ENCODE measurements around the gene ALOX5AP.

The ALOX5AP gene

GRCh38 chr13:30737511-30738337 is 2.4 kb downstream of the ALOX5AP start:
- TF ChIP-seq GLIS3 (CRISPR knock-in tag; IDR thresholded peaks at IDR 0.05) (no peak), ZNF565 (CRISPR knock-in tag; conservative IDR thresholded peaks at IDR 0.05; ENCODE audit: low read depth) (no peak), ZFP30 (CRISPR knock-in tag; IDR thresholded peaks at IDR 0.05) (no peak), PPARA (CRISPR knock-in tag; IDR thresholded peaks at IDR 0.05; ENCODE audit: borderline replicate concordance) (no peak), BACH2 (CRISPR knock-in tag; IDR thresholded peaks at IDR 0.05; ENCODE audit: borderline replicate concordance) (no peak), TOX (CRISPR knock-in tag; IDR thresholded peaks at IDR 0.05; ENCODE audit: borderline replicate concordance) (no peak), ARNTL (CRISPR knock-in tag; IDR thresholded peaks at IDR 0.05; ENCODE audit: borderline replicate concordance, low read depth) (no peak), RARB (CRISPR knock-in tag; IDR thresholded peaks at IDR 0.05) (no peak), POU6F1 (CRISPR knock-in tag; IDR thresholded peaks at IDR 0.05; ENCODE audit: borderline replicate concordance, low read depth) (no peak), ISL1 (CRISPR knock-in tag; IDR thresholded peaks at IDR 0.05) (no peak)
- TF ChIP-seq, protein P1, sequence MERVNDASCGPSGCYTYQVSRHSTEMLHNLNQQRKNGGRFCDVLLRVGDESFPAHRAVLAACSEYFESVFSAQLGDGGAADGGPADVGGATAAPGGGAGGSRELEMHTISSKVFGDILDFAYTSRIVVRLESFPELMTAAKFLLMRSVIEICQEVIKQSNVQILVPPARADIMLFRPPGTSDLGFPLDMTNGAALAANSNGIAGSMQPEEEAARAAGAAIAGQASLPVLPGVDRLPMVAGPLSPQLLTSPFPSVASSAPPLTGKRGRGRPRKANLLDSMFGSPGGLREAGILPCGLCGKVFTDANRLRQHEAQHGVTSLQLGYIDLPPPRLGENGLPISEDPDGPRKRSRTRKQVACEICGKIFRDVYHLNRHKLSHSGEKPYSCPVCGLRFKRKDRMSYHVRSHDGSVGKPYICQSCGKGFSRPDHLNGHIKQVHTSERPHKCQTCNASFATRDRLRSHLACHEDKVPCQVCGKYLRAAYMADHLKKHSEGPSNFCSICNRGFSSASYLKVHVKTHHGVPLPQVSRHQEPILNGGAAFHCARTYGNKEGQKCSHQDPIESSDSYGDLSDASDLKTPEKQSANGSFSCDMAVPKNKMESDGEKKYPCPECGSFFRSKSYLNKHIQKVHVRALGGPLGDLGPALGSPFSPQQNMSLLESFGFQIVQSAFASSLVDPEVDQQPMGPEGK (CRISPR knock-in tag; IDR thresholded peaks at IDR 0.05; ENCODE audit: borderline replicate concordance): no peak
- TF ChIP-seq, protein P2, sequence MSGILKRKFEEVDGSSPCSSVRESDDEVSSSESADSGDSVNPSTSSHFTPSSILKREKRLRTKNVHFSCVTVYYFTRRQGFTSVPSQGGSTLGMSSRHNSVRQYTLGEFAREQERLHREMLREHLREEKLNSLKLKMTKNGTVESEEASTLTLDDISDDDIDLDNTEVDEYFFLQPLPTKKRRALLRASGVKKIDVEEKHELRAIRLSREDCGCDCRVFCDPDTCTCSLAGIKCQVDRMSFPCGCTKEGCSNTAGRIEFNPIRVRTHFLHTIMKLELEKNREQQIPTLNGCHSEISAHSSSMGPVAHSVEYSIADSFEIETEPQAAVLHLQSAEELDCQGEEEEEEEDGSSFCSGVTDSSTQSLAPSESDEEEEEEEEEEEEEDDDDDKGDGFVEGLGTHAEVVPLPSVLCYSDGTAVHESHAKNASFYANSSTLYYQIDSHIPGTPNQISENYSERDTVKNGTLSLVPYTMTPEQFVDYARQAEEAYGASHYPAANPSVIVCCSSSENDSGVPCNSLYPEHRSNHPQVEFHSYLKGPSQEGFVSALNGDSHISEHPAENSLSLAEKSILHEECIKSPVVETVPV (CRISPR knock-in tag; IDR thresholded peaks at IDR 0.05): no peak

DNA sequence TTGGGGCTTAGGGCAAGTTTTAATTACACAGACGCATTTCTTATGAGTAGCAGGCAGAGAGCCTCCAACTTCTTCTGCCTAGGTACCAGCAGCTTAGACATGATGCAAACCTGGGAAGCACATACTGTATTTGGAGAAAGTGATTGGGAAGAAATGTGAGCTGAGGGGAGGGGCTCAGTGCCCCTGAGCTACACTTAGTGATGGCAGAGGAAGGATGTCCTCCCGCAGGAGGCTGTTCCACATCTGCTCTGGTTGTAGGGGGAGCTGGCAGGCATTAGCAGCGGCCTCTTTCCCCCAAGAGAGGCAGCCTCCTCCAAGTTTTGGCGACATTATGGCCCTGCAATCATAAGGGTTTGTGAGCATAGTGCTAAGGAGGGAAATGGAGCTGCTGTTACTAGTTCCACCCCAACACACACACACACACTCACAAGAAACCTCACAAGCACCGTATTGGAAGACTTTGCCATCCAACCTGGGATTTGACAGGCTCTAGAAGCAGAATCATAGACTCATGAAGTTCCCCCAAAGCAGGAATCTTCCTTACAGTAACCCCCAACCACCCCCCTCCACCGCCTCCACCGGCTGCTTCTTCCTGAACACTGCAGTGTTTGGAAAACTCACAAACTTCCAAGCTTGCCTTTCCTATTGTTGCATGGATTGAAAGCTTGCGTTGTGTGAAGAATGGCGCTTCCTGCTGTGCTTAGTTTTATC is 3.3 kb downstream of the ALOX5AP start:
- no peak for TF ChIP-seq ISL1 (CRISPR knock-in tag; IDR thresholded peaks at IDR 0.05)
- TF ChIP-seq ZFP30 (CRISPR knock-in tag; IDR thresholded peaks at IDR 0.05): no peak
- no peak for TF ChIP-seq GLIS3 (CRISPR knock-in tag; IDR thresholded peaks at IDR 0.05)
- TF ChIP-seq TOX (CRISPR knock-in tag; IDR thresholded peaks at IDR 0.05; ENCODE audit: borderline replicate concordance): no peak
- no peak for TF ChIP-seq TCF4 (CRISPR knock-in tag; IDR thresholded peaks at IDR 0.05; ENCODE audit: borderline replicate concordance)
- no peak for ATAC-seq

More at GRCh38 chr13:30737511-30738337, 2.4 kb downstream of the ALOX5AP start:
- no peak for ATAC-seq

- no peak for ATAC-seq
- TF ChIP-seq PPARA (CRISPR knock-in tag; IDR thresholded peaks at IDR 0.05; ENCODE audit: borderline replicate concordance) (no peak), ZFP3 (CRISPR knock-in tag; IDR thresholded peaks at IDR 0.05) (no peak), TOX (CRISPR knock-in tag; IDR thresholded peaks at IDR 0.05; ENCODE audit: borderline replicate concordance) (no peak), POU6F1 (CRISPR knock-in tag; IDR thresholded peaks at IDR 0.05; ENCODE audit: borderline replicate concordance, low read depth) (no peak), TCF4 (CRISPR knock-in tag; IDR thresholded peaks at IDR 0.05; ENCODE audit: borderline replicate concordance) (no peak), ZFP30 (CRISPR knock-in tag; IDR thresholded peaks at IDR 0.05) (no peak), ZNF565 (CRISPR knock-in tag; conservative IDR thresholded peaks at IDR 0.05; ENCODE audit: low read depth) (no peak), CREB5 (CRISPR knock-in tag; IDR thresholded peaks at IDR 0.05; ENCODE audit: low read depth) (no peak), RARB (CRISPR knock-in tag; IDR thresholded peaks at IDR 0.05) (no peak), ESRRG (CRISPR knock-in tag; IDR thresholded peaks at IDR 0.05) (no peak), BACH2 (CRISPR knock-in tag; IDR thresholded peaks at IDR 0.05; ENCODE audit: borderline replicate concordance) (no peak)
- TF ChIP-seq, protein P1 (CRISPR knock-in tag; IDR thresholded peaks at IDR 0.05; ENCODE audit: borderline replicate concordance): no peak
Observed at GRCh38 chr13:30739237-30739528, 3.8 kb downstream of the ALOX5AP start.

Measured in SK-N-SH treated with all-trans-retinoic acid at 6 μM for 48 hours (cell line).